B cell (primary cell): ENCODE measurements around the gene RASSF9. TPM values are rescaled to one million over a fixed set of nuclear protein-coding genes. Genes with fewer than 3 reads are reported as not detected.

Source experiments
- ATAC-seq: fragments of 200-7000 bp; cut with Tn5 transposase; one replicate; pipeline ENCODE4 v1.10.0; 2021; ENCODE audit warnings: low read depth, mild to moderate bottlenecking, moderate number of reproducible peaks, moderate library complexity
- CTCF ChIA-PET: fragments of 350-600 bp; sonication (Branson Sonifier 250); formaldehyde crosslinking; loops from one replicate; lab custom pipeline; 2021; ENCODE audit warnings: antibody characterized with exemption, inconsistent platforms; lab: Charles Lee
- POLR2A ChIA-PET: fragments of 350-600 bp; sonication (Branson Sonifier 250); formaldehyde crosslinking; loops from one replicate; lab custom pipeline; 2021; ENCODE audit warnings: antibody characterized with exemption; lab: Charles Lee
- DNase-seq: peaks from one replicate; pipeline ENCODE4 v3.0.0; 2013
- H2AFZ ChIP-seq: 2 replicates; pipeline ENCODE4 v1.6.1; 2012; ENCODE audit warnings: mild to moderate bottlenecking, low read depth, low read length; ENCODE audit not compliant: insufficient read depth, poor library complexity, severe bottlenecking
- H3K27ac ChIP-seq, 2 donors: 1 replicate in 1 of 2; 2 replicates in 1 of 2; pipeline ENCODE4 v1.5.1; 2012 to 2013; ENCODE audit warnings: low read length in 2 of 2, mild to moderate bottlenecking in 2 of 2, moderate library complexity in 1 of 2
- H3K27me3 ChIP-seq, 4 experiments: fragments of 200-600 bp in 1 of 4; sonication (generic) in 1 of 4; replicated peaks in 1 of 4; 1 replicate in 2 of 4; 2 replicates in 2 of 4; pipeline versions ENCODE4 v1.6.1 to v1.7.0; 2013 to 2016; ENCODE audit warnings: low read length in 3 of 4, mild to moderate bottlenecking in 2 of 4, mixed read lengths in 1 of 4, moderate library complexity in 1 of 4; ENCODE audit not compliant: insufficient read depth in 4 of 4, control insufficient read depth in 3 of 4; ENCODE audit errors: control extremely low read depth in 1 of 4
- H3K36me3 ChIP-seq, 2 experiments: replicated peaks in 1 of 2; 1 replicate in 1 of 2; 2 replicates in 1 of 2; pipeline versions ENCODE4 v1.6.1 to v1.7.1; 2013; ENCODE audit warnings: low read length in 1 of 2; ENCODE audit not compliant: insufficient read depth in 2 of 2, control insufficient read depth in 1 of 2; ENCODE audit errors: control extremely low read depth in 1 of 2, extremely low read depth in 1 of 2
- H3K4me1 ChIP-seq, 2 donors: fragments of 200-600 bp in 1 of 2; sonication (generic) in 1 of 2; 1 replicate in 1 of 2; 2 replicates in 1 of 2; pipeline versions ENCODE4 v1.5.1 to v1.6.1; 2013 to 2017; ENCODE audit warnings: low read length in 2 of 2; ENCODE audit not compliant: control insufficient read depth in 2 of 2, insufficient read depth in 2 of 2
- H3K4me2 ChIP-seq: replicated peaks from 2 replicates; pipeline ENCODE3; 2012; ENCODE audit warnings: mild to moderate bottlenecking, low read depth, low read length; ENCODE audit not compliant: poor library complexity, severe bottlenecking
- H3K4me3 ChIP-seq, 5 experiments: fragments of 200-600 bp in 1 of 5; sonication (generic) in 1 of 5; 1 replicate in 3 of 5; 2 replicates in 2 of 5; pipeline versions ENCODE4 v1.5.1 to v1.7.0; 2011 to 2016; ENCODE audit warnings: low read length in 4 of 5, mild to moderate bottlenecking in 4 of 5, low read depth in 2 of 5, control low read depth in 1 of 5, moderate library complexity in 1 of 5; ENCODE audit not compliant: insufficient read depth in 1 of 5; ENCODE audit errors: control extremely low read depth in 1 of 5, extremely low read depth in 1 of 5
- H3K79me2 ChIP-seq: fragments of 200-600 bp; sonication (generic); one replicate; pipeline ENCODE4 v1.6.0; 2016; ENCODE audit warnings: low read length; ENCODE audit not compliant: control insufficient read depth, insufficient read depth
- H3K9ac ChIP-seq: fragments of 200-600 bp; sonication (generic); 2 replicates; pipeline ENCODE4 v1.6.1; 2017; ENCODE audit warnings: mild to moderate bottlenecking, low read length, moderate library complexity
- H3K9me3 ChIP-seq, 3 donors: one replicate each; pipeline versions ENCODE4 v1.6.1 to v1.7.1; 2013; ENCODE audit warnings: low read length in 2 of 3; ENCODE audit not compliant: control insufficient read depth in 2 of 3, insufficient read depth in 1 of 3; ENCODE audit errors: control extremely low read depth in 1 of 3
- H4K20me1 ChIP-seq: 2 replicates; pipeline ENCODE4 v1.6.0; 2012; ENCODE audit warnings: mild to moderate bottlenecking, low read length; ENCODE audit not compliant: insufficient read depth, control insufficient read depth, poor library complexity, severe bottlenecking
- H3K27ac Mint-ChIP-seq: one replicate; pipeline ENCODE4 v1.8.0; 2021; ENCODE audit warnings: mixed read lengths
- H3K27me3 Mint-ChIP-seq: one replicate; pipeline ENCODE4 v1.8.0; 2021; ENCODE audit warnings: mixed read lengths
- H3K4me1 Mint-ChIP-seq: one replicate; pipeline ENCODE4 v1.8.0; 2021; ENCODE audit warnings: mixed read lengths
- H3K4me3 Mint-ChIP-seq: one replicate; pipeline ENCODE4 v1.8.0; 2021; ENCODE audit warnings: mixed read lengths
- H3K9me3 Mint-ChIP-seq: one replicate; pipeline ENCODE4 v1.8.0; 2022; ENCODE audit warnings: mixed read lengths; ENCODE audit not compliant: insufficient read depth
- CTCF ChIP-seq: fragments of 200-600 bp; IDR thresholded peaks from one replicate; pipeline ENCODE4 v1.8.0; 2022; ENCODE audit warnings: antibody characterized with exemption, mild to moderate bottlenecking
- EZH2 ChIP-seq: IDR thresholded peaks from 2 replicates; pipeline ENCODE4 v1.6.1; 2012; ENCODE audit warnings: borderline replicate concordance, low read depth, mild to moderate bottlenecking, moderate library complexity, low read length; ENCODE audit not compliant: insufficient read depth, poor library complexity, severe bottlenecking
- intact Hi-C: fragments of 100-400 bp; cut with micrococcal nuclease; formaldehyde crosslinking; loops from one replicate; pipeline ENCODE4 v1.10.0; 2022
- polyA plus RNA-seq: library from polyadenylated mRNA; depleted of rRNA; stranded (reverse); fragments of >200 nt; gene quantifications from 2 replicates; pipeline ENCODE4 v1.2.3, GENCODE V29; 2012
- total RNA-seq, 2 donors: library from RNA; stranded (reverse); fragments of 120-200 nt in 1 of 2; gene quantifications; 1 replicate in 1 of 2; 2 replicates in 1 of 2; pipeline versions ENCODE4 v1.2.3 to v1.2.4, GENCODE V29; 2013 to 2022

The RASSF9 gene
- total and polyA plus RNA-seq, 2 donors (not counting 1 experiment from before 2014, with no cell fraction given): not detected

- CTCF ChIA-PET: no interaction called here
- H2AFZ ChIP-seq: no peak overlapping the region
- no peaks in the 10 kb centered on the region for H3K79me2 ChIP-seq
- H3K9ac ChIP-seq: no peak overlapping the region
- intact Hi-C loops: no loop called here
- H3K4me1 ChIP-seq: no peaks in the 10 kb centered on the region
- no peak overlapping the region for H3K27ac ChIP-seq
- no peak for DNase-seq
- Mint-ChIP-seq H3K27ac (no peak overlapping the region), H3K4me3 (no peak overlapping the region), H3K9me3 (no peaks in the 10 kb centered on the region), H3K27me3 (no peaks in the 10 kb centered on the region), H3K4me1 (no peaks in the 10 kb centered on the region)
- no peaks in the 10 kb centered on the region for H3K27me3 ChIP-seq
- H4K20me1 ChIP-seq: no peaks in the 10 kb centered on the region
- H3K36me3 ChIP-seq: no peaks in the 10 kb centered on the region
- POLR2A ChIA-PET: no interaction called here
- no peak for TF ChIP-seq EZH2
- no peak for TF ChIP-seq CTCF
- ATAC-seq: no peak
- no peaks in the 10 kb centered on the region for H3K9me3 ChIP-seq
- H3K4me3 ChIP-seq: no peak overlapping the region
- H3K4me2 ChIP-seq: no peak overlapping the region
Measured at GRCh38 chr12:85820101-85820500, 16.1 kb downstream of the RASSF9 start.

GRCh38 chr12:85814741-85815140 lies 21.5 kb downstream of the RASSF9 start:
- Histone ChIP-seq H3K79me2 (no peaks in the 10 kb centered on the region), H3K27ac (no peak overlapping the region), H3K36me3 (no peaks in the 10 kb centered on the region), H2AFZ (no peak overlapping the region), H3K9me3 (no peaks in the 10 kb centered on the region), H3K27me3 (no peaks in the 10 kb centered on the region), H4K20me1 (no peaks in the 10 kb centered on the region), H3K4me3 (no peak overlapping the region), H3K4me1 (no peaks in the 10 kb centered on the region), H3K9ac (no peak overlapping the region), H3K4me2 (no peak overlapping the region)
- no peak for ATAC-seq
- intact Hi-C loops: no loop called here
- POLR2A ChIA-PET: no interaction called here
- Mint-ChIP-seq H3K4me1 (no peaks in the 10 kb centered on the region), H3K27me3 (no peaks in the 10 kb centered on the region), H3K9me3 (no peaks in the 10 kb centered on the region), H3K4me3 (no peak overlapping the region), H3K27ac (no peak overlapping the region)
- TF ChIP-seq CTCF (no peak), EZH2 (no peak)
- CTCF ChIA-PET: no interaction called here
- no peak for DNase-seq
